Hematopoietic multipotent progenitor cell treated with erythropoietin and hydrocortisone succinate and interleukin-3 and kit ligand, for 17 days (in vitro differentiated cells): Measurements from ENCODE around the gene NUTM2B.
"Not testable (repeated sequence)": the region's sequence is repeated elsewhere in the genome, so short reads cannot be mapped to it uniquely, and the experiment has no call there.

Experiments used
- DNase-seq: peaks from one replicate; pipeline ENCODE4 v3.0.0-alpha.2; 2015; ENCODE audit warnings: low spot score

Gene NUTM2B

GRCh38 chr10:79702927-79703326 is at the start of gene NUTM2B:
Gene NUTM2B, plus strand, starts transcription at chr10:79703227. Its CDS starts 383 bp downstream, at chr10:79703610.
- not testable (repeated sequence) for DNase-seq

- DNase-seq = not testable (repeated sequence)
These were observed 39.7 kb upstream of the NUTM2B start for GRCh38 chr10:79663287-79663686.

- DNase-seq = not testable (repeated sequence)
These were observed 38.3 kb upstream of the NUTM2B start for GRCh38 chr10:79664686-79665085.

GRCh38 chr10:79669248-79669788 is 33.7 kb upstream of the NUTM2B start:
- DNase-seq = not testable (repeated sequence)

DNA sequence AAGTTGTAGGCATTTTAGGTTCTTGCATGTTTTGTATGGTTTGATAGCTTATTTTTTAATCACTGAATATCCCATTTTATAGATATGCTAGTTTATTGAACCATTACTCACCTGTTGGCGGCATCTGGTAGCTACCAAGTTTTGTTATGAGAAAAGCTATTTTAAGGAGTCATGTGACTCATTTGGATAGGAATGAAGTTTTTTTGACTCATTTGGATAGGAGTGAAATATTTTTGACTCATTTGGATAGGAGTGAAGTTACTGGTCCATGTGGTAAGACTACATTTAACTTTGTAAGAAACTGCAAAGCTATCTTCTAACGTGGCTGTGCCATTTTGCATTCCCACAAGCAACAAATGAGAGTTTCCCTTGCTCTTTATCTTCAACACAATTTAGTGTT is 28.1 kb upstream of the NUTM2B start:
- DNase-seq = not testable (repeated sequence)

GRCh38 chr10:79683026-79683883 is 19.8 kb upstream of the NUTM2B start:
- not testable (repeated sequence) for DNase-seq

DNA sequence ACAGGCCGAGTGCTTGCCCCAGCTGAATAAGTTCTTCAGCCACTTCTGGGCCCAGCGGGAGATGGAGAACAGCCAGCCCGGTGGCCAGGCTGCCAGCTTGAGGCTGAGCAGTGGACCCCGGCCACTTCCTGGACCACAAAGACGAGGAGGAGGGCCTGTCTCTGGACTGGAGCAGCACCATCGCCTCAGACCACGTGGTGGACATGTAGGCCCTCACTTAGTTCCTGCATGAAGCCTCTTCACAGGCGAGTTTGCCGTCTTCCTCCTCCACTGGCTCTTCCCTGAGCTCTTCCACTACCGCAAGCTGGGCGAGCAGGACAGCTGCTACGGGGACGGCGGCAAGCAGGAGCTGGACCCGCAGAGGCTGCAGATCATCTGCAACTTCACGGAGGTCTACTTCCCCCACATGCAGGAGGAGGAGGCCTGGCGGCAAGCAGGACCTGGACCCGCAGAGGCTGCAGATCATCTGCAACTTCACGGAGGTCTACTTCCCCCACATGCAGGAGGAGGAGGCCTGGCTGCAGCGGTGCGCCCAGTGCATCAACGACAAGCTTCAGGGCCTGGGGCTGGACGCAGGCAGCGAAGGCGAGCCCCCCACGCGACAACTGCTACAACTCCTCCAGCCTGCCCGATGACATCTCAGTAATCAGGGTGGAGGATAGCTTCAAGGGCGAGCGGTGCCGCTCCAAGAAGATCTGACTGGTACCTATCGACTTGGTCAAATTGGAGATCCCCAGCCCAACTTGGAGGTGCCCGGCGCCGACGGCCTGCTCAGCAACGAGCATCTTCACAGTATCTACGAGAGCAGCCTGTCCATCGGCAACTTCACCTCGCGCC is 18.9 kb upstream of the NUTM2B start:
- not testable (repeated sequence) for DNase-seq

DNA sequence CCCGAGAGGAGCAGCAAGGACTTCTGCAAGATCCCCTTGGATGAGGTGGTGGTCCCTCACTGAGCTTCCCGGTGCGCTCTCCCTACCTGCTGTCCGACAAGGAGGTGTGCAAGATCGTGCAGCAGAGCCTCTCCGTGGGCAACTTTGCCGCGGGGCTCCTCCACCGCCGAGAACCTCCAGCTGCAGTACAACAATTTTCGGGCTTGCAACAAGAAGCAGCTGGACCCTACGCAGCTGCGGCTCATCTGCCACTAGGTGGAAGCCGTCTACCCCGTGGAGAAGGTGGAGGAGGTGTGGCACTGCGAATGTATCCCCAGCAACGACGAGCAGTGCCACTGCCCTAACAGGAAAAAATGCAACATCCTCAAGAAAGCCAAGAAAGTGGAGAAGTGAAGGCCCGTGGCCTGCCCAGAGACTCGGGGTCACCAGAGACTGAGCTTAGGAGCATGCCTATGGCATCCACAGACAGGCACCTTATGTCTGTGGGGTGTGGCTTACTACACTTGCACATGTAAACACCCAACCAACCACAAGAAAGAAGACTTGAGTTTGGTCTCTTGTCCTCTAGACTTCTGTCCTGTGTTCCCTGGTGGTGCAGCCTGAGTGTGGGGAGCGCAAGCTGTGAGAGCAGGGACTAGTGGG is 17.9 kb upstream of the NUTM2B start:
- peak; percentile 41 for DNase-seq

DNA sequence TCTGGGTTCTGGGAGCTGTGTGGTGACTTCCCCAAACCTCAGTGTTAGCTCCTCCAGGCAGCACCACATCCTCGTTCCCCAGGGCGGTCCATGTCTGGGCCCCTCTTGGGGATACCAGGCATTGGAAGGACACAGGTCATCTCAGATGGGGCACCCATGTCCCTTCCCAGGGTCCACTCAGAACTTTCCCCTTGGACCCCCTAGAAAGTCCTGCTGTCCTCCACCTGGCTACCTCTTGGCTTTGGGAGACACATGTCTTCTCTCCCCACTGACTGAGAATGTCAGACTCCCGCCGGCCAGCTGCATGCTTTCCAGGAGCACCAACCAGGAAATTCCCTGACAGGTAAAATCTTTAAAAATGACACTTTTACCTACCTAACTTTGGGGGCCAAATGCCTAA is 16.4 kb upstream of the NUTM2B start:
- DNase-seq = not testable (repeated sequence)

- not testable (repeated sequence) for DNase-seq
These were observed 15.4 kb upstream of the NUTM2B start for GRCh38 chr10:79687406-79688150.

DNA sequence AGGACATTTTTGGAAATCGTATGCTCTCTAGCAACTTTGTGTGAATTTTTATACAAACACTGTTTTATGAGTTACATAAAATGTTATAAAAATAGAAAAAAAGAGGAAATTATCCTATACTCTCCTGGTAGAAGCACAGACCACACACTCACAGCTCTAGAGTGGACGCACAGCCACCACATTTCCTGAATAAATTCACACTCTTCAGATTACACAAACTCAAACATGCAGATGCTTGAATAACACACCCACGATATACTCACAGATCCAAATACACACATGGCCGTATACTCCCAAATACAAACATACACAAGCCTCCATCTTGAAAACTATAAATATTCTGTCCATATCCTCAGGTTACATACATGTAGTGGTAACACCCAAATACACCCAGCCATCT is 14.2 kb upstream of the NUTM2B start:
- DNase-seq = not testable (repeated sequence)

GRCh38 chr10:79696596-79696995 is 6.4 kb upstream of the NUTM2B start:
- not testable (repeated sequence) for DNase-seq

DNA sequence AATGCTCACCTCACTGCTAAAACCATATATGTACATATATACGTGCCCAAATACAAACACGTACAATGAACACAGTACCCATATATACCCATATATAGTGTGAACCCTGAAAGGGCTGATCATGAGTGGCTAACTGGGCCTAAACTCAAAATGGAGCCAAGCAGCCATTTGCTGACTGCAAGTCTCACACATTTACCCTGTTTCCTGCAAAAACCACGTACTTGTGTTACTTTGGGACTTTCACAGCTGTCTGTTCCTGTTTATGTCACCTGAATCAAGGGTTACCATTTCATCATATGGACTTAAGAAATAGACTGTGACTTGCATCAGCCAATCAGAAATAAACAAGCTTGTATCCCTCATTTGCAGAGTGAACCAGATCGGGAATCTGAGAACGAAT is 5.9 kb upstream of the NUTM2B start:
- not testable (repeated sequence) for DNase-seq

DNA sequence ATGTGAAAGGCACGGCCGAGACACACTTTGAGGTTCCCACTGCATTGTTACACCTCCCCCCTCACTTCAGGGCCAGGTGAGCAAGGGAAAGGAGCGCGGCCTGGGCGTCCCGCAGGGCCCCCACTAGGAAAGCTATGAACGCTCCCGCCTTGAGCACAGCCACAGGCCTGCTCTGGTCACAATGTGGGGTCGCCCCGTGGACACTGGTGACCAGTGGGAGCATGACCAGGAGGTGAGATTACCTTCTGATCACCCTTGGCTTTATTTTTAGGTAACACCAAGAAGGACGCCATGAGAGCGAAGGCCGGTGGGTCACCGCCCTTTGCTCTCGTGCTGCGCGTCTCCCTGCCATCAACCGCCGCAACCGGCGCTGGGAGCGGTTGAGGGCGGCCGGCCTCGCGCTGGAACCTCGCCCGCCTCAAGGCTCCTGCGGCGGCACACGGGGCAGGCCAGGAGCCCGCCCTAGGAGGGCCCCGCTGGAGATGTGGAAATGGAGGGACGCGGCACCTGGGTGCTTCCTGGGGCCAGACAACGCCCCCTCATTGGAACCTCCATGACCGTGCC is 2.6 kb upstream of the NUTM2B start:
- not testable (repeated sequence) for DNase-seq

DNA sequence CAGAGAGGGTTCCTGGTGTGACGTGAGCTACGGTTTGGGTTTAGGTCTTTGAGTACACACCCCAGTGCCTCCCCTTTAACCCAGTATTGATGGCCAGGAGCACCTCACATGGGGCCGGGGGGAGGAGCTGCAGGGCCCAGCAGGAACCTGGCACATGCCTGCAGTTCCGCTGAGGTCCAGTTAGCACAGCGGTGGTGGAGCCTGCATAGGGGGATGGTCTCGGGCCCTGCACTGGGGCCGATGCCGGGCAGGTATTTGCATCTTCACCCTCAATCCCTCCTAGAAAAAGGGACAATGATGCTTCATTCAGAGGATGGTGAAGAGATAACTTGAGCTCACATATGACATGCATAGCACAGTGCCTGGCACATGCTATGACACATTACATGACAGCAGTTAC is 4.0 kb downstream of the NUTM2B start:
- DNase-seq = not testable (repeated sequence)

DNA sequence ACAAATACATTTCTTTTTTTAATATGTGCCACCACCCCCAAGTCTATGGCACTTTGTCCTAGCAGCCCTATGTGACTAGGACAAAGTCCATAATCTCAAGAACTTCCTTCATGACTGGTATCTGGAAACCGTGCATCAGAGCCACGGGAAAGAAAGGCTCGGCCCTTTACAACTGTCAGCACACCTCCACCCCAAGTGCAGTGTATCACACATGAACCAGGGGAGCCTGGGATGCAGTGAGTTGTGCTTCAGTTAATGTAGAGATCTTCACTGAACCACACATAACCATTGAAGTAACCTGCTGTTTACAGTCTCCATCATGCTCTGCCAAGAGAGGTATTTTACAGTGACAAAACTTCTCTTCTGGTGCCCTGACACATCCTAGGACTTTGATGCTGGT is 11.9 kb downstream of the NUTM2B start:
- DNase-seq = not testable (repeated sequence)

DNA sequence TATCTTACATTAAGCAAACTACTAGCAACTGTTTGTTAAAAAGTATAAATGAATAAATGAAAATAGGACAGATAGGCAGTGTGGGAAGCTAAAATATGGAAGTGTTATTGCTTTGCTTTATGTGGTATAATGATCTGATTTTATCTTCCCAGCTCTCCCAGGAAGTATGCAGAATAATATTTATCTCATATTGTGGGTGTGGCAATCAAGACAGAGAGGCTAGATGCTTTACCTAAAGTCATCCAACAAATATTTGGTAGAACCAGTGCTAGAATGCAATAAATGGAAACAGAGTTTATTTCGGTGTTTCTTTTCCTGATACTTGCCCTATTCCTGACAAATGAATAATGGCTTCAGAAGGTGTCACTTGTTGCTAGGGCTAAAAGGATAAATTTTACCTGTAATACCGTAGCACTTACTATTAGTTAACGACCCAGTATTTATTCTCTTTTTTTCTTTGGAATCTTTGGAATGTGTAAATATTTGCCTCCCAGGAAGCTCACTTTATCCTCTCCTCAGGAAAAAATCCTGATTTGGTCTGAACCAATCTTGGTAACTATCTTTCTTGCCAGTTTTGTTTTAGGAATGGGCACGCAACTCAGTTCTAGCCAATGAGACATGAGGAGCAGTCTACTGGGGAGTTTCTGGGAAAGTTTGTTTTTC is 14.0 kb downstream of the NUTM2B start:
- not testable (repeated sequence) for DNase-seq

DNA sequence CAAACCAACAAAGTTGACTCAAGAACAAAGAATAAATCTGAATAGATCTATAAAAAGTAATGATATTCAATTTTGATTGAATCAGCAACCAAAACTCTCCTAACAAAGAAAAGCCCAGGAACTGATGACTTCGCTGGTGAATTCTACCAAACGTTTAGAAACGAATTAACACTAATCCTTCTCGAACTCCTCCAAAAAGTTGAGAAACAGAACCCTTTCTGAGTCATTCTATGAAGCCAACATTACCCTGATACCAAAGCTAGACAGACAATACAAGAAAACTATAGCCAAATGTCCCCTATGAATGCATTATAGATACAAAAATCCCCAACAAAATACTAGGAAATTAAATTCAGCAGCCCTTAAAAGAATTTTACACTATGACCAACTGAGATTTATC is 17.0 kb downstream of the NUTM2B start:
- DNase-seq = not testable (repeated sequence)

DNA sequence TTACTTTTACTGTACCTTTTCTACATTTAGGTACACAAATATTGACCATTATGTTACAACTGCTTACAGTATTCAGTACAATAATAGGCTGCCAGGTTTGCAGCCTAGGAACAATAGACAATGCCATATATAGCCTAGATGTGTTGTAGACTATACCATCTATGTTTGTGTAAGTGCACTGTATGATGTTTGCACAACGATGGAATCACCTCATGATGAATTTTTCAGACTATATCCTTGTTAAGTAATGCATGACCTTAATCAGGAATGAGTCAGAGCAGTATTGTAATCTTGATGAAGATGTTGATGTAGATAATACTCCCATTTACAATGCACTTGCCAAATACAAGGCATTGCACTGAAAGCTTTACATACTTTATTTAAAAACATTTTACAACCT is 23.6 kb downstream of the NUTM2B start:
- DNase-seq = not testable (repeated sequence)

- DNase-seq = peak; percentile 13
These were observed 41.8 kb downstream of the NUTM2B start for GRCh38 chr10:79744844-79745243.
